Fibroblast of mammary gland (primary cell): ENCODE measurements around the gene PLOD2.

Experiments used
- DNase-seq: peaks from one replicate; pipeline ENCODE4 v3.0.0-alpha.2; 2010; ENCODE audit warnings: low read depth
- H3K4me3 ChIP-seq: 2 replicates; pipeline ENCODE4 v1.5.1; 2011; ENCODE audit warnings: low read depth, mild to moderate bottlenecking, low read length, moderate library complexity; ENCODE audit not compliant: control insufficient read depth
- TF ChIP-seq, protein P1 (sequence below): conservative IDR thresholded peaks from 2 replicates; pipeline ENCODE4 v1.5.1; 2011; ENCODE audit warnings: low read depth, low read length, inconsistent platforms; ENCODE audit not compliant: control insufficient read depth, insufficient read depth

The PLOD2 gene

DNA sequence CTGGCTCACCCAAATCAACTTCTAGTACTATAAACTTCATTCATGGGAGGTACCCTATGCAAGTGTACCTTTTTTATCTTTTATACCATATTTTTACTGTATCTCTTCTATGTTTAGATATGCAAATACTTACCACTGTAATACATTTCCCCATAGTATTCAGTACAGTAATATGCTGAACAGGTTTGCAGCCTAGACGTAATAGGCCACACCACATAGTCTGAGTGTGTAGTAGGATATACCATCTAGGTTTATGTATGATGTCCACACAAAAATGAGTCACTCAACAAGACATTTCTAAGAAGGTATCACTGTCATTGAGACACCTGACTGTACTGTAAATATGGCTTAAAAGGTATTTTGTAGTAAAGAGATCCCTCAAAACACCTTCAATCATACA is 124.7 kb downstream of the PLOD2 start:
- TF ChIP-seq, protein P1, sequence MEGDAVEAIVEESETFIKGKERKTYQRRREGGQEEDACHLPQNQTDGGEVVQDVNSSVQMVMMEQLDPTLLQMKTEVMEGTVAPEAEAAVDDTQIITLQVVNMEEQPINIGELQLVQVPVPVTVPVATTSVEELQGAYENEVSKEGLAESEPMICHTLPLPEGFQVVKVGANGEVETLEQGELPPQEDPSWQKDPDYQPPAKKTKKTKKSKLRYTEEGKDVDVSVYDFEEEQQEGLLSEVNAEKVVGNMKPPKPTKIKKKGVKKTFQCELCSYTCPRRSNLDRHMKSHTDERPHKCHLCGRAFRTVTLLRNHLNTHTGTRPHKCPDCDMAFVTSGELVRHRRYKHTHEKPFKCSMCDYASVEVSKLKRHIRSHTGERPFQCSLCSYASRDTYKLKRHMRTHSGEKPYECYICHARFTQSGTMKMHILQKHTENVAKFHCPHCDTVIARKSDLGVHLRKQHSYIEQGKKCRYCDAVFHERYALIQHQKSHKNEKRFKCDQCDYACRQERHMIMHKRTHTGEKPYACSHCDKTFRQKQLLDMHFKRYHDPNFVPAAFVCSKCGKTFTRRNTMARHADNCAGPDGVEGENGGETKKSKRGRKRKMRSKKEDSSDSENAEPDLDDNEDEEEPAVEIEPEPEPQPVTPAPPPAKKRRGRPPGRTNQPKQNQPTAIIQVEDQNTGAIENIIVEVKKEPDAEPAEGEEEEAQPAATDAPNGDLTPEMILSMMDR = no peak
- no peak overlapping the region for H3K4me3 ChIP-seq
- no peak for DNase-seq

DNA sequence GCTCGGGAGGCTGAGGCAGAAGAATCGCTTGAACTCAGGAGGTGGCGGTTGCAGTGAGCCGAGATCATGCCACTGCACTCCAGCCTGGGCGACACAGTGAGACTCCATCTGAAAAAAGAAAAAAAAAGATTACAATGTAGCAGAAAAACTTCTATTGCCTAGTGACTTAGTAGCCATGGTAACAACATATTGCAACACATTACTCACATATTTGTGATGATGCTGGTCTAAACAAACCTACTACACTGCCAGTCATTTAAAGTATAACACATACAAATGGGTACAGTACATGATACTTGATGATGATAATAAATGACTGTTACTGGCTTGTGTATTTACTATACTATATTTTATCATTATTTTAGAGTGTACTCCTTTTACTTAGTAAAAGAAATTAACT is 125.6 kb downstream of the PLOD2 start:
- TF ChIP-seq, protein P1 = no peak
- DNase-seq = peak; percentile 58
- no peak overlapping the region for H3K4me3 ChIP-seq

DNA sequence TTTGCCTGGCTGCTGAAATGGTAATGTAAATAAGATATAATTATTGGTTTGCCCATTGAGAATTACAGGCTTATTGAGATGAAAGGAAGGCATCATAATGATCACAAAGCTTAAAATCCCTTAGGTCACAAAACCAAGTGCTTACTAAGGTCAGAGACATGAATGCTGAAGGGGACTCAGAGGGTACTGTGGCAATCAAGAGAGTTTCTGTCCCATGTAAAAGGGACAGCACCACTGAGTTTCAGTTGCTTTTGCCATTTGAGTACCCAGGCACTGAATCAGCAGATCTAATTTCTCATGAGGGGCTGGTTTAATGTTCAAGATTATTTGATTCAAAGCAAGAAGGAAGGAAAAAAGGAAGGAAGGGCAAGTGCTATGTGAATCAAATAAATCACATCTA is 127.0 kb downstream of the PLOD2 start:
- no peak overlapping the region for H3K4me3 ChIP-seq
- TF ChIP-seq, protein P1 = no peak
- DNase-seq = no peak

DNA sequence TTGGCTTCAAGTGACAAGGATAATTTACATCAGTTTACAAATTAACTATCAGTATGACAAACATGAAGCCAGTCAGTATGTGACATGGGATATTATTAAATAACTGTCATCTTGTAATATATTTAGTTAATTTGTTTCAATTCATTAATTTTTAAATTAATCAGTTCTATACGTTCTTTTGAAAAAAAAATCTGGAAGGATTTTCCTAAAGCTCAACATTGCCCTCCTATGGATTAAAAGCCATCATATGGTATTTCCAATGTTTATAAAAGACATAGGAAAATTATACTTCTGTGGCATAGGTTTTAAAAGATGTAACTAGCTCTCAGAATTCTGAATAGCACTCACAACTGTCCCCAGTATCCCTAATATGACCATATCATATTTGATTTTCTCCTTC is 134.4 kb downstream of the PLOD2 start:
- TF ChIP-seq, protein P1 = peak; percentile 17
- no peak for DNase-seq
- no peak overlapping the region for H3K4me3 ChIP-seq

DNA sequence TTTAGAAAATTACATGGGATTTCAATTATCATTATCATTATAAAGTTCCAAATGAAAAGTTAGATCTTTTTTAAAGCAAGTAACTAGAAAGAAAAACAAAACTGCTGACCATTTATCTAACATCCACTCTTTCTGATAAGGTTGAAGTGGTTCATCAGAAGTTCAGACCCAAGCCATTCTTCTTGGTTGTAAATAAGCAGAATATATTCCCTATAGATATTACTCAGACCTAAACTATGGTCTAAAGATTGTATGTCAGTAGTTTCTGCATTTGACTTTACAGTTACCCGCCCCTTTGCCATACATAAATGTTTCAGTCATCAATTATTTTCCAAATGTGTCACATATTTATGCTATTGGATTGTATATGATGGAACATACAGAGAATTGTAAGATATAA is 136.7 kb downstream of the PLOD2 start:
- H3K4me3 ChIP-seq = no peak overlapping the region
- peak; percentile 4 for DNase-seq
- TF ChIP-seq, protein P1 = no peak

DNA sequence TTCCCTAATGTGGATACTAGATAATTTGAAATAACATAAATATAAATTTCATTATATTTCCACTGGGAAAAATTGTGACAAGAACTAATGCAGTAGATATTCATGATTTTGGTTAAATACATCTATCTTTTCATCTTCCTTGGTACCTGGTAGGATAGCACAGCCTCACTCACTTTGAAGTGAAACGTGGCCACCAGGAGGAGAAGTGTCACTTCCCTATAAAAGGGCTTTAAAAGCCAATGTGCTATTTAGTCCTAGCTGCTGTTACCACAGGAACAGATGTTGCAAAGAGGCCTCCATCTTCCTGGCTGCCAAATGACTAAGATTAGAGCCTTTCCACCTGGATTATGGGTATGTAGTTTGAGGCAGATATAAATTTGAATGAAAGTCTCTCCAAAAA is 140.0 kb downstream of the PLOD2 start:
- TF ChIP-seq, protein P1 = no peak
- H3K4me3 ChIP-seq = no peak overlapping the region
- DNase-seq = peak; percentile 5

DNA sequence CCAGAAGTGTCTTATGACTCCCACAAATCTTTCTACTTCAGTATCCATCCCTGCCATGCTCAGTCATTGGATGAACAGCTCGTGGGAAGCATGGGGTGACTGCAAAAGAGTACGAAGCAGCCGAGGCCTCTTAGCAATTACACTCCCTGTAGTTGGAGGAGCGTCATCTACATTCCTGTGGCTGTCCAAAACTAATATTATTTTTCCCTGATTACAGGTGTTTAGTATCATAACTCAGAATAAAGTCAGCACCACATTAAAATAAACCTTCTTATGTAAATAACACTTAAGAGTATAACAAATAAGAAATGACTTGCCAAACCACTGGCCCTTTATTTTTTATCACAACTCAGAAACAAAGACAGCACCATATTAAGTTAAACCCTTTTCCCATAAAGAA is 141.5 kb downstream of the PLOD2 start:
- DNase-seq = no peak
- TF ChIP-seq, protein P1 = no peak
- H3K4me3 ChIP-seq = no peak overlapping the region
